HG03135 (cell line): ENCODE measurements around the gene POLG.

Experiments
- ATAC-seq: cut with Tn5 transposase; IDR thresholded peaks from one replicate; pipeline ENCODE4 v1.9.1; 2021; ENCODE audit warnings: mild to moderate bottlenecking, moderate library complexity; ENCODE audit not compliant: unreplicated experiment

The POLG gene

DNA sequence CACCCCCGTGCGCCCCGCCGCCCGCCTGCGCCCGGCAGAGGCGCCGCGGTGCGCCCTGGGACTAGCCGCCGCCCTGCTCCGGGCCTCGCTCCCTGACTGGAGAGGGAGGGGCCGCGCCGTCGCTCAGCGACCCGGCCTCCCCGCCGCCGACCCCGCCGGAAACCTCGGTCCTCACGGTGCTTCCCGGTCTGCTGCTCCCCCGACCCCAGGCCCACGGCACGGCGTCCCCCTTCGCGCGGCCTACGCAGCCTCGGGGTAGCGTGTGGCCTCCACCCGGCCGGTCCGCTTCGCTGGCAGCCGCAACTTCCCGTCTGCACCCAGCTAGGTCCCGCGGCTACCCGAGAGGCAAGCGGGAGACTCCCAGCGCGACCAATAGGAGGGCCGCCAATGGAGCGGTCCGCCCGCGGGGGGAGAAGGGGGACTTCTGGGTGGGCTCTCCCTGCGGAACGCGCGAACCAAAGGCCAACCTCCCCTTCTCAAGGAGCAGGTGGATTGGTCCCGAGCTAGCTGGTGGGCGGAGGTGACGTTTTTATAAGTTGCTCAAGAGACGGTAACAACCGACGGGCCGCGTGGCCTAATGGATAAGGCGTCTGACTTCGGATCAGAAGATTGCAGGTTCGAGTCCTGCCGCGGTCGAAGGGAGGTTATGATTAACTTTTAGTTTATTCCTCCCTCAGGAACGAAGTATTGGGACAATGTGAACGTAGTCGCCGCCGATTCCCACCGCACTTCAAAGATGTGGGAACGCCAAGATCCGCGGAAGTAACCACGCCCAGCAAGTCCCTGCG, at the start of gene POLG:
TSS of gene POLG (minus strand) at position 315 of the 788 bp plus-strand sequence. CDS start 1,070 bp downstream, outside the sequence.
- ATAC-seq: peak; percentile 89

DNA sequence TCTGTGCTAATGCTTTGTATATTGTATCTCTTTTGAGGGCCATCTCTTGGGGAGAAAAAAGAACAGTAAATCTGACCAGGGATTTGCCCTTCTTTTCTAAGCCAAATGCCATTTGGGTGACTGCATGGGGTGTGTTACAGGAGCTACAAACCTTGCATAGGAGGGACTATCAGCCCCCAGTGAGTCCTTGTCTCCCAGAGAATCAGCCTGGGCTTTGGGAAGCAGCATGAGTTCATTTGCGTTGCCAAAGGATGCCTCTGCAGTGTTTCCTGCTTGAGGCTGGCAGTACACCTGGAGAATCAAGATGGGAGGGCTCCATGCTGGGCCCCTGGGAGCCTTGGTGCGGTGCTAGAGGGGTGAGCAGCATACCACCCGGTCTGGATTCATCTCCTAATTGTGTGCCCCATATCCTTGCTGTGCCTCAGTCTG, 49.6 kb upstream of the POLG start:
- no peak for ATAC-seq

GRCh38 chr15:89383365-89384175, 48.9 kb upstream of the POLG start:
- ATAC-seq: no peak

DNA sequence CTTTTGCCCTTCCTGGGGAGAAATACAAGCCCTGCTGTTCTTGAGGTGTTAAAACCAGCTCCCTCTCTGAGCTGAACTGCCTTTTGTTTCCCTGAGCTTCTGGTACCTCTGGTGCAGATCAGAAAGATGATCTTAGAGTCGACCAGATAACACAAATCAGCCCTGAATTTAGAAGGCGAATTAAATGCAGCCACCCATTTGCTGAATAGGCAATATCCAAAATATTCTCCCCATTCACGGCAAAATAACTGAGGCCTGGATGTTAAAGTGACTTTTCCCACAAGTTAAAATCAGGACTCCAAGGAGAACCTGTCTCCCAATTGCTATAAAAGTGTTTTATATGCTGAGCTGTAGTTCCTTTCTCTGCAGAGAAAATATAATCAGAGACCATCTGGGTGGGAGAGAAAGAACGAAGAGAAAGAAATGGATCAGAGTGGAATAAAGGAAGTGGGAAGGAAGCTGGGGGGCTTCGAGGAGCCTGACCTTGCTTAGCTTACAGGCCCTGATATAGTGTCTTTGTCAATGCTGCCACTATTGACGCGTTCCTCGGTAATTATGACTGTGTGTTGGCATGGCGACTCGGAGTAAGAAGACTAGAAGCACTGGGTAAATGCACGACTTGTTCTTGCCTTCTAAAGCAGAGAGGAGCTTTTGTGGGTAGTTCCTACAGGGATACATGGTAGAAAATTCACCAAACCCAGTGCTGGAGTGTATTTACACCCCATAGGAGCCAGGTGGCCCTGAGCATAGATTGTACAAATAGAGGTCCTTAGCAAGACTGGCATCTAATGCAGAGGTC, 47.5 kb upstream of the POLG start:
- no peak for ATAC-seq

GRCh38 chr15:89381331-89381730, 46.7 kb upstream of the POLG start:
- no peak for ATAC-seq

GRCh38 chr15:89379818-89380217, 45.2 kb upstream of the POLG start:
- no peak for ATAC-seq

- ATAC-seq: no peak
Observed at GRCh38 chr15:89379251-89379695, 44.6 kb upstream of the POLG start.

DNA sequence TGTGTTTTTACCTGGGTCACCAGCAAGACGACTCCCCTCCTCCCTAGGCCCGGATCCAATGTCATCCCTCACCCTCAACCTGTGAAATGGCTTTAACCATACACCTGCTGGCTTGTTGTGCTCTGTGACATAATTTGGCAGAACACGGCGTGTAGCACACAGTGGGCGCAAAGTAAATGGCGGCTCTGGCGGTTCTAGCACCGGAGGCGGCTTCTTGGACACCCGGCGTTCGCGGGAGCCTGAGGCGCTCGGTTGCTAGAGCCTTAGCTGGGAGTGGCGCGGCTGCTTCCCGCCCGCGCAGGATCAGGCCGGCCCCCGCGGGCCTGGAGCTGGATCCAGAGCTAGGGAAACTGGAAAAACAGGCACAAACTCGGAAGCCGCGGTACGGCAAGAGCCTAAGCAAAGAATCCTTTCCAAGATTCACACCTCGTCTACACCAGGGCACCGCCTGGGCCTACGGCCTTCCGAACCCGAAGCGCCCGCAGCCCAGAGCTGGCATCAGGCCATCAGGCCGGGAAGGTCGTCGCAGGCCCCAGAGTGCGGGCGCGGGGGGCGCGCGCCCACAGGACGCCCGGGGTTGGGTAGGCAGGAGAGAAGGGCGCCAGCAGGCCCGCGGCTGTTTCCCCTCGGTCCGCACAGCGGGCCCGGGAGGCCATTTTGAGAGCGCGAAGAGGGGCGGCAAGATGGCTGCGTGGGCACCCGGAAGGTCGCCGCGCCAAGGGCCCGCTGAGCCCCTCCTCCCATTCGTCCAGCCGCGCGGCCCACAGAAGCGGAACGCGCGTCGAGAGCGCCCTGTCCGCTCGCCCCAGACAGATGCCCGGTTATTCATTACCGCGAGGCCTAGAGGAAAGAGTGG, 43.9 kb upstream of the POLG start:
- ATAC-seq: no peak

- ATAC-seq: no peak
Observed at GRCh38 chr15:89377842-89378295, 43.2 kb upstream of the POLG start.

DNA sequence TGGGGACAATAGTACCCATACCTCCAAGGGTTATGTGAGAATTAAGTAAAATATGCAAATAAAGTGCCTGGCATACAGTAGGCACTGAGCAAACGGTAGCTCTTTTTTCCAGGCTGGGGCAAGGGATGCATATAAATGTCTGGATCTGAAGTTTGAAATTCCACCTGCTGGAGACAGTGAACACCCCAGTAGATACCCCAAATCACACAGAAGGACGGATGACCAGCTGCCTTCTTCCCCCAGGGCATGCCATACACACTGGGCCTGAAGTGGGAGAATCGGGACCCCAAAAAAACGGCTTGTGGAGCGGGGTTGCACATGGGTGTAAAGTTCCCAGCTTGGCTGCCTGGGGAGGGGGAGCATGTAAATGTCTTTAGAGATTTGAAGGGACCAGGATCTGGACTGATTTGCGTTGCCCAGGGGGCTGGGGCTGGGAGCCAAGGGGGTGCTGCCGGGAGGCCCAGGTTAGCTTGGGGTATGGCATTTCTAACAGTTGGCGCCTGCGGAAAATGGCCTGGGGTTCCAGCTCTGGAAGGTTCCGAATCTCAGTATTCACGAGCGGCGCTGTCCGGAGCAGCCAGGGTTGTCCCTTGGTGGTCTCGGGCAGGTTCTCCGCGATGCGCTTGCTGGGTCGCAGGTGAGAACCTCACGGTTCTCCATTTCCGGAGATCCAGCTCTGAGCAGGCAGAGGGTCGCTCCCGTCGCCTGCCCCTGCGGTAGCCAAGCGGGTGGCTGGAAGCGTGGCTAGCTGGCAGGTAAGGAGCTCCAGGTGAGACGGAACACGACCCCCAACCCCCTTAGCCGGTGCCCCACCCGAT, 42.6 kb upstream of the POLG start:
- ATAC-seq: no peak

GRCh38 chr15:89376388-89376787, 41.8 kb upstream of the POLG start:
- ATAC-seq: no peak

DNA sequence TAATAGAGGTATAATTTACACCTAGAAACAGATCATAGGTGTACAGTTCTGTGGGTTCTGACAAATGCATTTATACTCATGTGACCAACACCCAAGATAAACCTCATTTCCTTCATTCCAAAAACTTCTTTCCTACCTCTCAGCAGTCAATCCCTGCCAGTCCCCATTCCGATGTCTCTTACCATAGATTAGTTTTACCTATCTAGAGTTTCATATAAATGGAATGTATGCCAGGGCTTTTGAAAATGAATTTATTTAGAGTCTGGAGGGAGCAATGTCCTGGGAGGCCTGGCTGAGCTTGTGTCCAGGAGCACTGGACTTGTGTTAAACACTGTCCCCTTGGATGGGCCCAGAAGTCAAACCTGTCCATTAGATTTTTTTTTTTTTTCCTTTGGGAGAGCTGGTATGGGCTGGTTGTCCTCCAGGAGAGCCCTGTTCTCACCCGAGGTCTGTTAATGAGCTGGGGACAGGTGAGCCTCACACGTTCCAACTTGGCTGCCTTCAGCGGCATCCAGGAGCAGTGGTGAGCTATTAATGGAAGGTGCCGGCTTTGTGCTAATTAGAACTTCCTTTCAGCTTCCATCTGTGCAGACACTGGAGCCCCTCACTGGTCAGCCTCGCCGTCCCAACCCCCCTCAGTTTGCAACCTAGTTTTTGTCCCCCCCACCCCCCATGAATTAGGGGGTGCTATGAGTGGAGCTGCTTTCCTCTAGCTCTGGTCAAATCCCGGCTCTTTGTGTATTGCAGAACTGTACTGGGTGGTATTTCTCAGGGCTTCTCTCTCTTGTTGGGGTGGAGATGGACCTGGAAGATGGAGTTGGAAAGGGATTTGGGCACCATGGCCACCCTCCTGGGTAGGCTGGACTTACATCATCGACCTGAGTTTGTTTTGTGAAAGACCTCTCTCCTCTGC, 40.7 kb upstream of the POLG start:
- no peak for ATAC-seq

- ATAC-seq: no peak
Observed at GRCh38 chr15:89374086-89374981, 39.7 kb upstream of the POLG start.

- ATAC-seq: no peak
Observed at GRCh38 chr15:89372069-89372935, 37.7 kb upstream of the POLG start.

- no peak for ATAC-seq
Observed at GRCh38 chr15:89371228-89372044, 36.8 kb upstream of the POLG start.

- no peak for ATAC-seq
Observed at GRCh38 chr15:89370978-89371227, 36.3 kb upstream of the POLG start.
